CD4-positive, alpha-beta memory T cell (primary cell): Measurements from ENCODE around the gene ST7. TPM values are rescaled to one million over a fixed set of nuclear protein-coding genes. Genes with fewer than 3 reads are reported as not detected.

Experiments used
- CTCF ChIA-PET: fragments of 350-600 bp; sonication (Branson Sonifier 250); formaldehyde crosslinking; loops from one replicate; lab custom pipeline; 2021; ENCODE audit warnings: inconsistent platforms; ENCODE audit not compliant: partially characterized antibody; lab: Charles Lee
- POLR2A ChIA-PET: fragments of 350-600 bp; sonication (Branson Sonifier 250); formaldehyde crosslinking; loops from one replicate; lab custom pipeline; 2021; ENCODE audit not compliant: partially characterized antibody; lab: Charles Lee
- DNase-seq, 5 donors: peaks; one replicate each; pipeline versions ENCODE4 v3.0.0 to v3.0.0-alpha.2; 2020 to 2022; ENCODE audit warnings: mixed read lengths in 1 of 5
- H3K27ac ChIP-seq: one replicate; pipeline ENCODE4 v1.7.0; 2013; ENCODE audit warnings: low read depth, low read length
- H3K27me3 ChIP-seq: 2 replicates; pipeline ENCODE4 v1.7.0; 2013; ENCODE audit warnings: mild to moderate bottlenecking, low read length, moderate library complexity; ENCODE audit not compliant: insufficient read depth
- H3K36me3 ChIP-seq: 2 replicates; pipeline ENCODE4 v1.7.0; 2013; ENCODE audit warnings: mild to moderate bottlenecking, low read length, moderate library complexity; ENCODE audit not compliant: insufficient read depth
- H3K4me1 ChIP-seq: 2 replicates; pipeline ENCODE4 v1.7.0; 2013; ENCODE audit warnings: mild to moderate bottlenecking, low read length, moderate library complexity; ENCODE audit not compliant: insufficient read depth
- H3K4me3 ChIP-seq, 2 donors: one replicate each; pipeline ENCODE4 v1.7.0; 2013; ENCODE audit warnings: low read length in 2 of 2, mild to moderate bottlenecking in 1 of 2
- H3K9me3 ChIP-seq, 2 donors: one replicate each; pipeline ENCODE4 v1.7.0; 2013; ENCODE audit warnings: low read length in 2 of 2, control low read depth in 1 of 2; ENCODE audit not compliant: control insufficient read depth in 1 of 2
- H3K27ac Mint-ChIP-seq, 7 donors: one replicate each; pipeline ENCODE4 v1.8.0; 2020 to 2021; ENCODE audit warnings: mixed read lengths in 7 of 7, mild to moderate bottlenecking in 6 of 7, inconsistent platforms in 3 of 7, moderate library complexity in 3 of 7
- H3K27me3 Mint-ChIP-seq, 2 donors: one replicate each; pipeline ENCODE4 v1.8.0; 2020 to 2021; ENCODE audit warnings: mixed read lengths in 2 of 2
- H3K36me3 Mint-ChIP-seq, 2 donors: one replicate each; pipeline ENCODE4 v1.8.0; 2020 to 2021; ENCODE audit warnings: mixed read lengths in 2 of 2, inconsistent platforms in 1 of 2, mild to moderate bottlenecking in 1 of 2
- H3K4me1 Mint-ChIP-seq, 4 donors: one replicate each; pipeline ENCODE4 v1.8.0; 2020 to 2021; ENCODE audit warnings: mixed read lengths in 4 of 4, mild to moderate bottlenecking in 1 of 4
- H3K4me3 Mint-ChIP-seq, 8 donors: one replicate each; pipeline ENCODE4 v1.8.0; 2020 to 2021; ENCODE audit warnings: mixed read lengths in 8 of 8, mild to moderate bottlenecking in 7 of 8, moderate library complexity in 6 of 8, inconsistent platforms in 3 of 8
- H3K9me3 Mint-ChIP-seq, 8 donors: one replicate each; pipeline ENCODE4 v1.8.0; 2020 to 2021; ENCODE audit warnings: mixed read lengths in 8 of 8, mild to moderate bottlenecking in 5 of 8, inconsistent platforms in 3 of 8, moderate library complexity in 1 of 8
- intact Hi-C: fragments of 100-400 bp; cut with micrococcal nuclease; formaldehyde crosslinking; loops from one replicate; pipeline ENCODE4 v1.15.1; 2023
- polyA plus RNA-seq, 2 donors: library from polyadenylated mRNA; unstranded; fragments of 300-500 nt; fragmentation: Illumina TruSeq; gene quantifications; one replicate each; pipeline ENCODE4 v1.2.3, GENCODE V29; 2021
- total RNA-seq, 2 experiments: library from RNA; stranded (reverse); gene quantifications; one replicate each; pipeline ENCODE4 v1.2.3, GENCODE V29; 2021

Gene ST7
- total and polyA plus RNA-seq, 4 experiments from 2014 or later: 3.8 to 6.6 (median 4.0) TPM

DNA sequence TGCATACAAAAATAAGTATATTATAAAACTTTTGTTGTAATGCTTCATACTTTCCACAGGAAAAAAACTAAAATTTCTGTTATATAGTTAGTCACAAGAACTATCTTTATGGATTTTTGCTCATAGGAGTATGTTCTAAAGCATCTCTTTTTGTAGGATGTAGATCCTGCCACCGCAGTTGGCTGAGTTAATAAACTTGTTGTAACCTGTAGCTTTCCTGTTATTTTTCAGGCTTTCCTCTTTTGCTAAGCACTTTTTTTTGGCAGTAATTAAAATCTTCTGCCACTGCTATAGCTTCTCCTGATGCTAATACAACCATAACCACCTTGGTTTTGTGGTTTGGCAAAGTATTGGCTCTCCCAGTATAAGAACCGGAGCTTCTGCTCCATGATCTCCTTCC is 309.2 kb downstream of the ST7 start:
- H3K9me3 Mint-ChIP-seq: peaks cover 0 to 6% (median 0%) of the 10 kb centered on the region in 8 donors
- Histone ChIP-seq H3K4me1 (no peaks in the 10 kb centered on the region), H3K27me3 (no peaks in the 10 kb centered on the region), H3K4me3 (no peak overlapping the region), H3K36me3 (no peaks in the 10 kb centered on the region), H3K27ac (no peak overlapping the region), H3K9me3 (no peaks in the 10 kb centered on the region)
- CTCF ChIA-PET: no interaction called here
- no peaks in the 10 kb centered on the region for H3K36me3 Mint-ChIP-seq
- no peak overlapping the region for H3K4me3 Mint-ChIP-seq
- intact Hi-C loops: no loop called here
- no peak for DNase-seq
- POLR2A ChIA-PET: no interaction called here
- no peaks in the 10 kb centered on the region for H3K4me1 Mint-ChIP-seq
- no peak overlapping the region for H3K27ac Mint-ChIP-seq
- H3K27me3 Mint-ChIP-seq: peaks cover 0 to 9% of the 10 kb centered on the region in 2 donors

- Histone ChIP-seq H3K9me3 (no peaks in the 10 kb centered on the region), H3K36me3 (no peaks in the 10 kb centered on the region), H3K27ac (no peak overlapping the region), H3K4me3 (no peak overlapping the region), H3K27me3 (no peaks in the 10 kb centered on the region), H3K4me1 (no peaks in the 10 kb centered on the region)
- POLR2A ChIA-PET: no interaction called here
- intact Hi-C loops: no loop called here
- no peak overlapping the region for H3K27ac Mint-ChIP-seq
- no peak for DNase-seq
- H3K27me3 Mint-ChIP-seq: peaks cover 1 to 9% of the 10 kb centered on the region in 2 donors
- H3K4me1 Mint-ChIP-seq: no peaks in the 10 kb centered on the region
- CTCF ChIA-PET: interaction anchor here (0.7 kb wide), 1 partner anchor 134 kb away, joined by 3 read pairs; no protein-coding TSS in a partner anchor
- H3K4me3 Mint-ChIP-seq: no peak overlapping the region
- H3K9me3 Mint-ChIP-seq: peaks cover 0 to 11% (median 0%) of the 10 kb centered on the region in 8 donors
- H3K36me3 Mint-ChIP-seq: no peaks in the 10 kb centered on the region
Observed at GRCh38 chr7:117264716-117265115, 311.4 kb downstream of the ST7 start.

- CTCF ChIA-PET: no interaction called here
Observed at GRCh38 chr7:117269417-117269816, 316.1 kb downstream of the ST7 start.

DNA sequence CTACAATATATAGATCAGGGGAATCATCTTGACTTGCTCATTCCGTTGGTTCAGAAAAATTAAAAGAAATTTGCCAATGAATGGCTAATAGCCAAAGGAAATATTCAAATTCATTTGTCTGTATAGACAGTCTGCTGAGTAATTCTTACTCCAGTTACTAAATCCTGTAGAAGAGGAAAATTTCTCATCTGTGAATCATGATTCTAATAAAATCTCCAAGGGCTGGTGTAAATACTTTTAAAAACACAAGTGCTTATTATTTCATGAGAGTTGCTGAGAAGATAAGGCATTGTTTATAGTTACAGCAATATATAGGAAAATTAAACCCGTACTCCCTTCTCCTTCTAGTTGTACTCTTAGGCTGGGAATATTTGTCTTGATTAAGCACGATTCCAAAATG is 316.6 kb downstream of the ST7 start:
- ChIA-PET CTCF (no interaction called here), POLR2A (no interaction called here)
- Mint-ChIP-seq H3K27me3 (peaks cover 2 to 6% of the 10 kb centered on the region in 2 donors), H3K27ac (no peak overlapping the region), H3K9me3 (peaks cover 0 to 11% (median 0%) of the 10 kb centered on the region in 8 donors), H3K36me3 (no peaks in the 10 kb centered on the region), H3K4me1 (no peaks in the 10 kb centered on the region), H3K4me3 (no peak overlapping the region)
- H3K27ac ChIP-seq: no peak overlapping the region
- intact Hi-C loops: no loop called here
- H3K9me3 ChIP-seq: no peaks in the 10 kb centered on the region
- no peaks in the 10 kb centered on the region for H3K4me1 ChIP-seq
- no peaks in the 10 kb centered on the region for H3K27me3 ChIP-seq
- H3K36me3 ChIP-seq: no peaks in the 10 kb centered on the region
- no peak overlapping the region for H3K4me3 ChIP-seq
- no peak for DNase-seq

More at GRCh38 chr7:117269417-117269816, 316.1 kb downstream of the ST7 start:
- Mint-ChIP-seq H3K4me1 (no peaks in the 10 kb centered on the region), H3K9me3 (peaks cover 0 to 11% (median 0%) of the 10 kb centered on the region in 8 donors), H3K27ac (no peak overlapping the region), H3K36me3 (no peaks in the 10 kb centered on the region), H3K4me3 (no peak overlapping the region), H3K27me3 (peaks cover 4% of the 10 kb centered on the region in 2 donors)
- no peak overlapping the region for H3K27ac ChIP-seq
- intact Hi-C loops: no loop called here
- no peak overlapping the region for H3K4me3 ChIP-seq
- no peaks in the 10 kb centered on the region for H3K36me3 ChIP-seq
- POLR2A ChIA-PET: no interaction called here
- no peak for DNase-seq
- H3K27me3 ChIP-seq: no peaks in the 10 kb centered on the region
- H3K9me3 ChIP-seq: no peaks in the 10 kb centered on the region
- H3K4me1 ChIP-seq: no peaks in the 10 kb centered on the region

GRCh38 chr7:117270371-117270770 is 317.1 kb downstream of the ST7 start:
- intact Hi-C loops: no loop called here
- Mint-ChIP-seq H3K27ac (no peak overlapping the region), H3K27me3 (peaks cover 2 to 8% of the 10 kb centered on the region in 2 donors)

GRCh38 chr7:117271566-117271965 is 318.3 kb downstream of the ST7 start:
- Histone ChIP-seq H3K27me3 (peaks cover 4% of the 10 kb centered on the region), H3K4me3 (no peak overlapping the region), H3K9me3 (no peaks in the 10 kb centered on the region), H3K4me1 (no peaks in the 10 kb centered on the region), H3K27ac (no peak overlapping the region), H3K36me3 (no peaks in the 10 kb centered on the region)
- Mint-ChIP-seq H3K4me1 (no peaks in the 10 kb centered on the region), H3K27ac (no peak overlapping the region), H3K9me3 (peaks cover 0 to 11% (median 0%) of the 10 kb centered on the region in 8 donors), H3K27me3 (peaks cover 2 to 8% of the 10 kb centered on the region in 2 donors), H3K36me3 (no peaks in the 10 kb centered on the region), H3K4me3 (no peak overlapping the region)
- intact Hi-C loops: no loop called here
- ChIA-PET CTCF (no interaction called here), POLR2A (no interaction called here)
- DNase-seq: no peak

More at GRCh38 chr7:117270371-117270770, 317.1 kb downstream of the ST7 start:
- H3K36me3 Mint-ChIP-seq: no peaks in the 10 kb centered on the region
- DNase-seq: no peak
- Histone ChIP-seq H3K27ac (no peak overlapping the region), H3K9me3 (no peaks in the 10 kb centered on the region), H3K36me3 (no peaks in the 10 kb centered on the region), H3K4me3 (no peak overlapping the region), H3K27me3 (peaks cover 4% of the 10 kb centered on the region), H3K4me1 (no peaks in the 10 kb centered on the region)
- no peaks in the 10 kb centered on the region for H3K4me1 Mint-ChIP-seq
- H3K4me3 Mint-ChIP-seq: no peak overlapping the region
- ChIA-PET CTCF (no interaction called here), POLR2A (no interaction called here)
- H3K9me3 Mint-ChIP-seq: peaks cover 0 to 11% (median 0%) of the 10 kb centered on the region in 8 donors

DNA sequence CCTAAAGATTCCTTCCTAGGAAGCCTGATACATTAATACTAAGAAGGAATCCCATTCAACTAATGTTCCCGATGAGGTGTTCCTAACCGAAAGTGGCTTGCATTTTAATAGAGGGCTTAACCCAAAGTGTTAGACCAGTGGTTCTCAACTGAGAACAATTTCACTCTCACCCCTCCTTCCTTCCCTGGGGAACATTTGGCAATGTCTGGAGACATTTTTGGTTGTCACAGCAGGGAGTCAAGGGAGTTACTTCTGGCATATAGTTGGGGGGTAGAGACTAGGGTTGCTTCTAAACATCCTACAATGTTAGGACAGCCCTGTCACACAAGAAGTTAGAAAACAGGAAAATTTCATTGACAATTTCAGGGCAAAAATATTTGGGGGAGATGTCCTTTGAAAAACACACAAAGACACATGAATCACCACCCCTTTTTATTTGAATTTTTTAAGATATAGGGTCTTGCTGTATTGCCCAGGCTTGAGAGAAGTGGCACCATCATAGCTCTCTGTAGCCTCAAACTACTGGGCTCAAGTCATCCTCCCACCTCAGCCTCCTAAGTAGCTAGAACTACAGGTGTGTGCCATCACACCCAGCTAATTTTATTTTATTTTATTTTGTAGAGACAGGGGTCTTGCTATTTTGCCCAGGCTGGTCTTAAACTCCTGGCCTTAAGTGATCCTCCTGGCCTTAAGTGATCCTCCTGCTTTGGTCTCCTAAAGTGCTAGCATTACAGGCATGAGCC is 318.9 kb downstream of the ST7 start:
- no peak overlapping the region for H3K27ac ChIP-seq
- peaks cover 2 to 9% of the 10 kb centered on the region in 2 donors for H3K27me3 Mint-ChIP-seq
- no peak for DNase-seq
- no peak overlapping the region for H3K4me3 ChIP-seq
- peaks cover 4% of the 10 kb centered on the region for H3K27me3 ChIP-seq
- H3K36me3 Mint-ChIP-seq: no peaks in the 10 kb centered on the region
- CTCF ChIA-PET: no interaction called here
- H3K36me3 ChIP-seq: no peaks in the 10 kb centered on the region
- H3K4me1 Mint-ChIP-seq: no peaks in the 10 kb centered on the region
- no peak overlapping the region for H3K27ac Mint-ChIP-seq
- no peaks in the 10 kb centered on the region for H3K9me3 ChIP-seq
- no peaks in the 10 kb centered on the region for H3K4me1 ChIP-seq
- intact Hi-C loops: no loop called here
- no peak overlapping the region for H3K4me3 Mint-ChIP-seq
- POLR2A ChIA-PET: no interaction called here
- H3K9me3 Mint-ChIP-seq: peaks cover 0 to 9% (median 0%) of the 10 kb centered on the region in 8 donors
